Mucosa of stomach (tissue), 1 donor: ENCODE measurements around the gene SLC38A6.

Experiments used
- H3K27me3 ChIP-seq: one replicate; pipeline ENCODE4 v1.7.0; 2013; ENCODE audit warnings: mild to moderate bottlenecking, low read length; ENCODE audit not compliant: control insufficient read depth, insufficient read depth
- H3K36me3 ChIP-seq: one replicate; pipeline ENCODE4 v1.7.0; 2013; ENCODE audit warnings: low read length; ENCODE audit not compliant: control insufficient read depth, insufficient read depth
- H3K4me1 ChIP-seq: one replicate; pipeline ENCODE4 v1.7.0; 2013; ENCODE audit warnings: mild to moderate bottlenecking, low read length; ENCODE audit not compliant: control insufficient read depth, insufficient read depth
- H3K4me3 ChIP-seq: one replicate; pipeline ENCODE4 v1.7.0; 2013; ENCODE audit warnings: low read length
- H3K9ac ChIP-seq: one replicate; pipeline ENCODE4 v1.7.0; 2013; ENCODE audit warnings: mild to moderate bottlenecking, low read length, moderate library complexity
- H3K9me3 ChIP-seq: one replicate; pipeline ENCODE4 v1.7.0; 2013; ENCODE audit warnings: mild to moderate bottlenecking, low read length, moderate library complexity; ENCODE audit not compliant: control insufficient read depth
- donor health status: Pancreatic carcinoma.

Gene SLC38A6

GRCh38 chr14:60980811-60981632 lies at the start of gene SLC38A6, which contains the start of gene TRMT5:
SLC38A6 (plus strand) TSS chr14:60981245; CDS start chr14:60981278, 33 bp downstream.
TRMT5 (minus strand) TSS chr14:60981079; CDS start chr14:60980973, 106 bp downstream.
- no peaks in the 10 kb centered on the region for H3K27me3 ChIP-seq
- H3K36me3 ChIP-seq = no peaks in the 10 kb centered on the region
- H3K9ac ChIP-seq = peak within 1 kb of the TSS; percentile 72
- no peaks in the 10 kb centered on the region for H3K9me3 ChIP-seq
- peak within 1 kb of the TSS; percentile 56 for H3K4me3 ChIP-seq
- H3K4me1 ChIP-seq = peaks cover 9% of the 10 kb centered on the region

GRCh38 chr14:60933920-60934655 lies 47.0 kb upstream of the SLC38A6 start:
- Histone ChIP-seq H3K36me3 (no peaks in the 10 kb centered on the region), H3K27me3 (no peaks in the 10 kb centered on the region), H3K4me3 (no peak overlapping the region), H3K9me3 (no peaks in the 10 kb centered on the region), H3K4me1 (peaks cover 5% of the 10 kb centered on the region), H3K9ac (no peak overlapping the region)

- Histone ChIP-seq H3K4me1 (peaks cover 5% of the 10 kb centered on the region), H3K27me3 (no peaks in the 10 kb centered on the region), H3K36me3 (no peaks in the 10 kb centered on the region), H3K9me3 (no peaks in the 10 kb centered on the region), H3K9ac (no peak overlapping the region), H3K4me3 (no peak overlapping the region)
Observed at GRCh38 chr14:60935319-60935718, 45.7 kb upstream of the SLC38A6 start.

GRCh38 chr14:60943637-60944032 lies 37.4 kb upstream of the SLC38A6 start:
- no peaks in the 10 kb centered on the region for H3K4me1 ChIP-seq
- no peak overlapping the region for H3K9ac ChIP-seq
- H3K36me3 ChIP-seq = no peaks in the 10 kb centered on the region
- H3K27me3 ChIP-seq = no peaks in the 10 kb centered on the region
- no peak overlapping the region for H3K4me3 ChIP-seq
- no peaks in the 10 kb centered on the region for H3K9me3 ChIP-seq

GRCh38 chr14:60944204-60944603 lies 36.8 kb upstream of the SLC38A6 start:
- Histone ChIP-seq H3K9me3 (no peaks in the 10 kb centered on the region), H3K9ac (no peak overlapping the region), H3K36me3 (no peaks in the 10 kb centered on the region), H3K27me3 (no peaks in the 10 kb centered on the region), H3K4me3 (no peak overlapping the region), H3K4me1 (no peaks in the 10 kb centered on the region)

- Histone ChIP-seq H3K36me3 (no peaks in the 10 kb centered on the region), H3K9me3 (no peaks in the 10 kb centered on the region), H3K9ac (no peak overlapping the region), H3K4me3 (no peak overlapping the region), H3K27me3 (no peaks in the 10 kb centered on the region), H3K4me1 (no peaks in the 10 kb centered on the region)
Observed at GRCh38 chr14:60945984-60946383, 35.1 kb upstream of the SLC38A6 start.

GRCh38 chr14:60946773-60947172 lies 34.3 kb upstream of the SLC38A6 start:
- no peak overlapping the region for H3K9ac ChIP-seq
- H3K4me1 ChIP-seq = no peaks in the 10 kb centered on the region
- H3K9me3 ChIP-seq = no peaks in the 10 kb centered on the region
- no peaks in the 10 kb centered on the region for H3K27me3 ChIP-seq
- no peaks in the 10 kb centered on the region for H3K36me3 ChIP-seq
- no peak overlapping the region for H3K4me3 ChIP-seq

GRCh38 chr14:60951776-60952435 lies 29.1 kb upstream of the SLC38A6 start:
- no peaks in the 10 kb centered on the region for H3K36me3 ChIP-seq
- no peak overlapping the region for H3K4me3 ChIP-seq
- no peaks in the 10 kb centered on the region for H3K4me1 ChIP-seq
- no peaks in the 10 kb centered on the region for H3K27me3 ChIP-seq
- H3K9me3 ChIP-seq = no peaks in the 10 kb centered on the region
- no peak overlapping the region for H3K9ac ChIP-seq

- H3K4me3 ChIP-seq = no peak overlapping the region
- H3K36me3 ChIP-seq = no peaks in the 10 kb centered on the region
Observed at GRCh38 chr14:60956202-60956601, 24.8 kb upstream of the SLC38A6 start.

GRCh38 chr14:60956632-60957031 lies 24.4 kb upstream of the SLC38A6 start:
- no peak overlapping the region for H3K4me3 ChIP-seq
- no peaks in the 10 kb centered on the region for H3K4me1 ChIP-seq
- H3K9me3 ChIP-seq = no peaks in the 10 kb centered on the region
- H3K27me3 ChIP-seq = no peaks in the 10 kb centered on the region
- no peak overlapping the region for H3K9ac ChIP-seq
- no peaks in the 10 kb centered on the region for H3K36me3 ChIP-seq

More at GRCh38 chr14:60956202-60956601, 24.8 kb upstream of the SLC38A6 start:
- Histone ChIP-seq H3K9me3 (no peaks in the 10 kb centered on the region), H3K9ac (no peak overlapping the region), H3K4me1 (no peaks in the 10 kb centered on the region), H3K27me3 (no peaks in the 10 kb centered on the region)

GRCh38 chr14:60958146-60958545 lies 22.9 kb upstream of the SLC38A6 start:
- Histone ChIP-seq H3K27me3 (no peaks in the 10 kb centered on the region), H3K36me3 (no peaks in the 10 kb centered on the region), H3K9me3 (no peaks in the 10 kb centered on the region), H3K9ac (no peak overlapping the region), H3K4me3 (no peak overlapping the region), H3K4me1 (no peaks in the 10 kb centered on the region)

- Histone ChIP-seq H3K27me3 (no peaks in the 10 kb centered on the region), H3K9ac (no peak overlapping the region)
Observed at GRCh38 chr14:60963761-60964160, 17.3 kb upstream of the SLC38A6 start.

More at GRCh38 chr14:60963761-60964160, 17.3 kb upstream of the SLC38A6 start:
- no peaks in the 10 kb centered on the region for H3K9me3 ChIP-seq
- H3K36me3 ChIP-seq = no peaks in the 10 kb centered on the region
- no peak overlapping the region for H3K4me3 ChIP-seq
- no peaks in the 10 kb centered on the region for H3K4me1 ChIP-seq
